UCSD-AML1 (cell line): Measurements from ENCODE around the gene DIP2A.
A peak's percentile ranks its signal among the peaks of the same experiment; 100 is the strongest.
"Not testable (repeated sequence)": the region's sequence is repeated elsewhere in the genome, so short reads cannot be mapped to it uniquely, and the experiment has no call there.

ENCODE experiments used
- DNase-seq: peaks from one replicate; lab custom pipeline; 2025; ENCODE audit not compliant: unreplicated experiment; lab: John Stamatoyannopoulos, UW

The DIP2A gene

DNA sequence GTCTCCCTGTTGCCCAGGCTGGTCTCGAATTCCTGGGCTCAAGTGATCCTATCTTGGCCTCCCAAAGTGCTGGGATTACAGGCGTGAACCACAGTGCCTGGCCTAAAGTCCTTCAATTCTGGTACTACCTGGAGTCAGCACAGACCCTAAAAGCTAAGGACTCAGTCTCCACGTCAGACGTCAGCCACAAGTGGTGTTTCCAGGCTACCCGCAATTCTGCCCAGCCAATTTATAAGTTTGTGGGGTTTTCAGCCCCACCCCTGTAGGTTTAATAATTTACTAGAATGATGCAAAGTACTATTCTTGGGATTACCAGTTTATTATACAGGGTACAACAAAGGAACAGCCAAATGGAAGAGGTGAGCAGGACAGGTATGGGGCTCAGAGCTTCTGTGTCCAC is 10.6 kb upstream of the DIP2A start:
- no peak for DNase-seq

GRCh38 chr21:46448855-46449254 is 9.8 kb upstream of the DIP2A start:
- DNase-seq = not testable (repeated sequence)

GRCh38 chr21:46452710-46453109 is 6.0 kb upstream of the DIP2A start:
- DNase-seq = no peak

GRCh38 chr21:46454142-46454541 is 4.5 kb upstream of the DIP2A start:
- no peak for DNase-seq

GRCh38 chr21:46454634-46455390 is 3.9 kb upstream of the DIP2A start:
- no peak for DNase-seq

DNA sequence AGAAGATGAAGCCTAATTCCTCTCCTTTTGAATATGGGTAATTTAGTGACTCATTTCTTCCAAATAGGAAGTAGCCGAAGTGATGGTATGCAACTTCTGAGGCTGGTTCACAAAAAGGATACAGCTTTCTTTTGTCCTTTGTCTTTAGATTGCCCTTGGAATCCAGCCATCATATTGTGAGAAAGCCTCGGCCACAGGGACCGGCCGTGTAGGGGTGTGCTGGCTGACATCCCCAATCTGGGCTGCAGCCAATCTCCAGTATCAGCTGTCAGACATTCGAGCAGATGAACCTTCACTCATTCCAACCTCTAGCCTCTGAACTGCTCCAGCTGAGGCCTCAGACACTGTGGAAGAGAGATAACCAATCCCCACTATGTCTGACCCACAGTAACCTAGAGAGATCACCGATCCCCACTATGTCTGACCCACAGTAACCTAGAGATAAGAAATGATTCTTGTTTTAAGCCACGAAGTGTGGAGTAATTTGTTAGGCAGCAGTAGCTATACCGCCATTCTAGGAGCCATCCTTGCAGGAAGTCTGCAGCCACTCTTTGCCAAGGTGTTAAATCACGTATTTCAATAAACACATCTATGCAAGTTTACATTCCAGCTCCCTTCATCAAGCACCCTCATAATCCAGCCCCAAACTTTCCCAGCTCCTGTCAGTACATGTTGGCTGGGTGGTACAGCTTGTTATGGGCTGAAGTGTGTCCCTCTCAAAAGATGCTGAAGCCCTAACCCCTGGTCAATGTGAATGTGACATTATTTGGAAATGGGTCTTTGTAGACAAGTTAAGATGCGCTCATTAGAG is 2.9 kb upstream of the DIP2A start:
- DNase-seq = no peak

GRCh38 chr21:46456750-46457149 is 1.9 kb upstream of the DIP2A start:
- DNase-seq = no peak

DNA sequence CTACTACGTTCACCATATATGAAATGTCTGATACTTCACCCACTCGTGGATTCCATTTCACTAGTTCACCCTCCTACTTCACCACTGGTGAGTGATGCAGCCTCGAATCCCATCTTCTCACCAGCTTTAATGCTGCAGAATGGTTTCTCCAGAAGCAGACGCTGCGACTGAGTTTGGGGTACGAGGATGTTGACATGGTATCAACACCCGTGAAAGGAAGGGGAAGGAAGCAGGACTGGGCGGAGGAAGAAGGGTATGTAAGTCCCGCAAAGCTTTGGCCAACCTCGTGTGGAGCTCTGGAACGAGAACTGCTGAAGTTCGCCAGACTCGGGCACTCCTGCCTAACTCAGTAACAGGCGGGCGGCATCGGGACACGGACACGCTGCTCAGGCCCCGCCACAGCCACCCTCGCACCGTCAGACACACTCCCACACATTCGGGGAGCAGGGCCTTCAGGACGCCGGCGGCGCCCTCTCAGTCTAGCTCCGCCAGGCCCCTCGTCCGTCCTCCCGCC is 833 bp upstream of the DIP2A start:
- DNase-seq = peak; percentile 73

- no peak for DNase-seq
Observed at GRCh38 chr21:46459024-46459355, 299 bp downstream of the DIP2A start.

- peak; percentile 48 for DNase-seq
Observed at GRCh38 chr21:46459356-46460112, 843 bp downstream of the DIP2A start.

DNA sequence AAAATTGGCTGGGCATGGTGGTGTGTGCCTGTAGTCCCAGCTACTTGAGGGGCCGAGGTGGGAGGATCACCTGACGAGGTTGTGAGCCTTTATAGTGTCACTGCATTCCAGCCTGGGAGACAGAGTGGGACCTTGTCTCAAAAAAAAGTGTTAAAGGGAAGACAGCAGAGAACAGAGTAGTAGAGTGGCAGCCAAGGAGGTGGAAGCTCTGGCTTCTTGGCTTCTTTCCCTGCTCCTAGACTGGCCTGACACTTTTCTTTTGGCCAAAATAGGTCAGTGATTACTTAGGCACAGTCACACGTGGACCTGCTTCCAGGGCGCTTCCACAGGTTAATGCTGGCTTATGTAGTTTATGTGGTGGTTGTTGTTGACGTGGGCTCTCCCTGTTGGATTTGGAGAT is 3.2 kb downstream of the DIP2A start:
- DNase-seq = no peak

- not testable (repeated sequence) for DNase-seq
Observed at GRCh38 chr21:46465153-46465552, 6.5 kb downstream of the DIP2A start.

GRCh38 chr21:46465651-46466050 is 7.0 kb downstream of the DIP2A start:
- DNase-seq = no peak

GRCh38 chr21:46468108-46468774 is 9.6 kb downstream of the DIP2A start:
- no peak for DNase-seq

DNA sequence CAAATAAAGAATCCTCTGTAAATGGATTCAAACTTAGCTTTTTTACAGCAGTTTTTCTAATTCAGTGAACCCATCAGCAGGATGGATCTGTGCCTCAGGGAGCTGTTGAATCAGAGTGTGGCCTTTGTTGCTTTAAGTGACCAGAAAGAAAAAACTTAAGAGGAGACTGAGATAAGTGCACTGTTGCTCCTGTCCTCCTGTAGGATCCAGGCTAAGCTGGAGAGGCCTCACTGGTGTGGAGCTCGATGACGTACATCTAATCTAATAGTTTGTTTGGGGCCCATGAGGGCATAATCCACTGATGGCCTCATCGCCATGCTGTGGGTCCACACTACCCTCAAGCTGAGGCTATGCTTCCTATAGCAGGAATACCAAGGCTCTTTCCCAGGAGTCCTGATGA is 10.6 kb downstream of the DIP2A start:
- DNase-seq = no peak

GRCh38 chr21:46471514-46471913 is 12.8 kb downstream of the DIP2A start:
- DNase-seq = no peak

DNA sequence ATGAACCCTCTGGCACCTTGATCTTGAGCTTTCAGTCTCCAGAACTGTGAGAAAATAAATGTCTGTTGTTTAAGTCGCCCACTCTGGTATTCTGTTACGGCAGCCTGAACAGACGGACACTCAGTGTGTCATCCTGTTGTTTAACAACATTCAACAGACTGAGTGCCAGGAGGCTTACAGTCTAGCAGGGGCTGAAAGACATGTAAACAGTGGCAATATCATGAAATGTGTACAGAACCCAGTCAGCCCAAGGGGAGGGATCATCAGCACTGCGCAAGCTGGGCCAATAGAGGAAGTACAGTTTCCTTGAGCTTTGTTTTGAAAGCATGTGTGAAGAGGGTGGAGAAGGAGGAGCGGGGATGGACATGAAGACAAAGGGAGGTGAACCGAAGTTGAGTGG is 13.6 kb downstream of the DIP2A start:
- DNase-seq = peak; percentile 39

DNA sequence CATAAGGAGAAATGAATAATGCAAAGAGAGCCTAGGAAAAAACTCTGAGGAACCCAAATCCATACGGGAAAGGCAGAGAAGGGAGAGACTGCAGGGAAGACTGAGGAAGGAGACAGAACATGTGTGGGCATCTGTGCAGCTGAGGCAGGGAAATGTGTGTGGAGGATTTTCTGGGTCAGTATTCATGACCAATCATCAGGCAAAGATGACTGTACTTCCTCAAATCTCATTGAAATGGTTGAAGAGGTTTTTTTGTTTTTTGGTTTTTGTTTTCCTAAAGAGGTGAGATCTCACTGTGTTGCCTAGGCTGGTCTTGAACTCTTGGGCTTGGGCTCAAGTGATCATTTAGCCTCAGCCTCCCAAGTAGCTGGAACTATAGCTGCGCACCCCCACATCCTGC is 15.7 kb downstream of the DIP2A start:
- no peak for DNase-seq

DNA sequence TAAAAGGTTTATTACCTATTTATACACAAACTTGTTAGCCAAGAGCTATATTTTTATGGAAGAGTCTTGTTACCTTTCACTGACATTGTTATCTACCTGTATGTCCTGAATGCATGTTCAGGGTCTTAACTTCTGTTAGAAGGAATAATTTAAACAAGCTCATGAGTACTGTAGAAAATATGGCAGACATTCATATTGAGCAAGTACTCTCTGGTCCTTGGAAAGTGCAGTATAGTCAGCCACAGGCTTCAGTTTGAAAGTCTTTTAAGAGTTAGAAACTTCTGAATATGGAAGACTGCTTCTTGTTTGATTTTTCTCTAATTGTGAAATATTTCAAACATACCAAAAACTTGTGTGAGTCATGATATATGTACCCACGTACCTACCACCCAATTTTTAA is 16.6 kb downstream of the DIP2A start:
- no peak for DNase-seq

DNA sequence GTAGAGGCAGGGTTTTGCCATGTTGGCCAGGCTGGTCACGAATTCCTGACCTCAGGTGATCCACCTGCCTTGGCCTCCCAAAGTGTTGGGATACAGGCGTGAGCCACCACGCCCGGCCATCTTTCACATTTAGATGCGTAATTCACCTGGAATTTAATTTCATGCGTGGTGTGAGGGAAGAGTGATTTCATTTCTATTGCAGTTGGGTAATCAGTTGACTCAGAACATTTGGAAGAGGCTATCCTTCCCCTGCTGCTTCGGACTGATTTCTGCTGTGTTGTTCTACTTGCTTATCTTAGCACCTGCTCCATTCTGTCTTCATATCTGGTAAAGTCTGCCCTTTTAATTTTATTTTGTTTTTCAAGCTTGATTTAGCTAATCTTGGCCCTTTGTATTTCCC is 19.1 kb downstream of the DIP2A start:
- no peak for DNase-seq

DNA sequence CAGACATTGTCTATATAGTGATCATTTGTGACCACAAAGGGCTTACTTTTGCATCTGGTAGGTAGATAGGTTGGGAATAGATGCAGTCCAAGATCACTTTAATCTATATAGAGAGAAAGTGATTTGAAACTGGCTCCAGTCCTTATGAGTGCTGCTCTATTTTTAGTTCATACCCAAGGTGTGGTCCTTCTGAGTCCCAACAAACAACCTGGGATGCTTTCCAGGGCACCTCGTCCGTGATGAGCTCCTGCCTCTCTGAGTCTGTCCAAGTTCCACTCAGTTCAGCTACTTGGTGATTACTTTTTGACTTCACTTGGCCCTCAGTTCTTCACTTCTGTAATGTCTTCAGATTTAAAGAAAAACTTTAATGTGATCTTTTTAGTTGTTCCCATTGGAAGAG is 20.2 kb downstream of the DIP2A start:
- DNase-seq = no peak
